Left lung (tissue), 10 donors: Measurements from ENCODE around the gene NOL4L. TPM values are rescaled to one million over a fixed set of nuclear protein-coding genes. Genes with fewer than 3 reads are reported as not detected.
A peak's percentile ranks its signal among the peaks of the same experiment; 100 is the strongest.

Source experiments
- ATAC-seq: fragments of 200-7000 bp; cut with Tn5 transposase; one replicate; pipeline ENCODE4 v1.9.1; 2020; ENCODE audit warnings: moderate library complexity
- DNase-seq, 4 donors: peaks; one replicate each; pipeline ENCODE4 v3.0.0-alpha.2; 2013 to 2020
- H3K27ac ChIP-seq, 2 donors: fragments of 200-600 bp; sonication (generic) in 1 of 2; one replicate each; pipeline versions ENCODE4 v1.5.0 to v1.8.0; 2020 to 2021
- H3K27me3 ChIP-seq, 2 donors: fragments of 200-600 bp; sonication (generic) in 1 of 2; one replicate each; pipeline versions ENCODE4 v1.5.0 to v1.8.0; 2020 to 2021
- H3K36me3 ChIP-seq, 2 donors: fragments of 200-600 bp; sonication (generic) in 1 of 2; one replicate each; pipeline versions ENCODE4 v1.5.0 to v1.8.0; 2020 to 2021
- H3K4me1 ChIP-seq, 2 donors: fragments of 200-600 bp; one replicate each; pipeline ENCODE4 v1.8.0; 2021
- H3K4me3 ChIP-seq, 2 donors: fragments of 200-600 bp; sonication (generic) in 1 of 2; one replicate each; pipeline versions ENCODE4 v1.5.0 to v1.8.0; 2020 to 2021; ENCODE audit warnings: mild to moderate bottlenecking in 1 of 2
- H3K9me3 ChIP-seq, 2 donors: fragments of 200-600 bp; sonication (generic) in 1 of 2; one replicate each; pipeline versions ENCODE4 v1.5.0 to v1.8.0; 2020 to 2021
- CTCF ChIP-seq, 2 donors: fragments of 200-600 bp; sonication (generic) in 1 of 2; IDR thresholded peaks; one replicate each; pipeline versions ENCODE4 v1.5.0 to v1.8.0; 2021; ENCODE audit warnings: antibody characterized with exemption in 2 of 2
- intact Hi-C, 2 donors: fragments of 100-400 bp; cut with DNase I; formaldehyde crosslinking; loops; one replicate each; pipeline versions ENCODE4 v1.11.2 to v1.14.2; 2022
- polyA plus RNA-seq, 6 donors: library from polyadenylated mRNA; unstranded; fragments of 120-200 nt; gene quantifications; one replicate each; pipeline ENCODE4 v1.2.1, GENCODE V29; 2013; ENCODE audit not compliant: insufficient read length in 6 of 6
- total RNA-seq, 2 donors: library from RNA; stranded (reverse); fragmentation: NEBNext Ultra II Directional; extraction: Animal tissue kit (Norgen Biotek cat#: 25700); gene quantifications; one replicate each; pipeline ENCODE4 v1.2.1, GENCODE V29; 2021
- donor health status: DM: no; HTN: yes; CAD: no.
- donor health status: DM: no; HTN: no; CAD: no.

Gene NOL4L
- total and polyA plus RNA-seq, 8 donors = 16.7 to 49.0 (median 40.7) TPM

GRCh38 chr20:32603046-32603726, 18.1 kb upstream of the NOL4L start:
- H3K9me3 ChIP-seq = no peaks in the 10 kb centered on the region
- peaks cover 0 to 3% of the 10 kb centered on the region in 2 donors for H3K4me1 ChIP-seq
- intact Hi-C loops = no loop called here
- DNase-seq (peak in 1 of 4 donors; percentile 63), ATAC-seq (peak; percentile 31)
- no peaks in the 10 kb centered on the region for H3K36me3 ChIP-seq
- H3K27me3 ChIP-seq = peaks cover 0 to 6% of the 10 kb centered on the region in 2 donors
- H3K4me3 ChIP-seq = no peak overlapping the region
- H3K27ac ChIP-seq = no peak overlapping the region
- TF ChIP-seq CTCF (IDR thresholded peaks at IDR 0.05) = no peak

- Histone ChIP-seq H3K36me3 (no peaks in the 10 kb centered on the region), H3K27ac (no peak overlapping the region), H3K9me3 (no peaks in the 10 kb centered on the region), H3K4me3 (no peak overlapping the region), H3K4me1 (peaks cover 0 to 3% of the 10 kb centered on the region in 2 donors), H3K27me3 (peaks cover 0 to 6% of the 10 kb centered on the region in 2 donors)
- no peak for TF ChIP-seq CTCF (IDR thresholded peaks at IDR 0.05)
- DNase-seq = no peak
- intact Hi-C loops = no loop called here
- no peak for ATAC-seq
Measured at GRCh38 chr20:32602273-32602672, 17.1 kb upstream of the NOL4L start.

GRCh38 chr20:32600681-32601237, 15.6 kb upstream of the NOL4L start:
- ATAC-seq (no peak), DNase-seq (no peak)
- intact Hi-C loops = no loop called here
- Histone ChIP-seq H3K4me1 (peaks cover 0 to 3% of the 10 kb centered on the region in 2 donors), H3K27me3 (no peaks in the 10 kb centered on the region), H3K27ac (no peak overlapping the region), H3K9me3 (no peaks in the 10 kb centered on the region), H3K36me3 (no peaks in the 10 kb centered on the region), H3K4me3 (no peak overlapping the region)
- no peak for TF ChIP-seq CTCF (IDR thresholded peaks at IDR 0.05)

GRCh38 chr20:32599783-32600340, 14.7 kb upstream of the NOL4L start:
- Histone ChIP-seq H3K4me1 (peaks cover 0 to 3% of the 10 kb centered on the region in 2 donors), H3K4me3 (no peak overlapping the region), H3K36me3 (no peaks in the 10 kb centered on the region), H3K27ac (no peak overlapping the region), H3K9me3 (no peaks in the 10 kb centered on the region), H3K27me3 (no peaks in the 10 kb centered on the region)
- no peak for TF ChIP-seq CTCF (IDR thresholded peaks at IDR 0.05)
- DNase-seq = no peak
- ATAC-seq = no peak
- intact Hi-C loops = no loop called here

GRCh38 chr20:32598606-32599005, 13.5 kb upstream of the NOL4L start:
- ATAC-seq (no peak), DNase-seq (no peak)
- intact Hi-C loops = no loop called here
- Histone ChIP-seq H3K27me3 (no peaks in the 10 kb centered on the region), H3K4me3 (no peak overlapping the region), H3K9me3 (no peaks in the 10 kb centered on the region), H3K27ac (no peak overlapping the region), H3K4me1 (peaks cover 0 to 3% of the 10 kb centered on the region in 2 donors), H3K36me3 (no peaks in the 10 kb centered on the region)
- TF ChIP-seq CTCF (IDR thresholded peaks at IDR 0.05) = no peak
